GM18499 (cell line): ENCODE measurements around the gene NLRP6.

ENCODE experiments used
- ATAC-seq: cut with Tn5 transposase; IDR thresholded peaks from one replicate; pipeline ENCODE4 v1.9.1; 2021; ENCODE audit warnings: moderate number of reproducible peaks; ENCODE audit not compliant: insufficient read depth, unreplicated experiment

The NLRP6 gene

GRCh38 chr11:291281-292210, 13.3 kb downstream of the NLRP6 start:
- no peak for ATAC-seq

- no peak for ATAC-seq
Observed at GRCh38 chr11:292211-293121, 14.3 kb downstream of the NLRP6 start.

- ATAC-seq = no peak
Observed at GRCh38 chr11:293271-293851, 15.2 kb downstream of the NLRP6 start.

- no peak for ATAC-seq
Observed at GRCh38 chr11:293852-294661, 15.8 kb downstream of the NLRP6 start.

- no peak for ATAC-seq
Observed at GRCh38 chr11:294780-295179, 16.6 kb downstream of the NLRP6 start.

- no peak for ATAC-seq
Observed at GRCh38 chr11:295351-296170, 17.4 kb downstream of the NLRP6 start.

- no peak for ATAC-seq
Observed at GRCh38 chr11:296171-297050, 18.2 kb downstream of the NLRP6 start.

GRCh38 chr11:297051-297585, 18.9 kb downstream of the NLRP6 start:
- ATAC-seq = no peak

GRCh38 chr11:297586-298405, 19.6 kb downstream of the NLRP6 start:
- no peak for ATAC-seq

- no peak for ATAC-seq
Observed at GRCh38 chr11:298406-299065, 20.3 kb downstream of the NLRP6 start.

- no peak for ATAC-seq
Observed at GRCh38 chr11:299081-299891, 21.1 kb downstream of the NLRP6 start, which contains the start of gene IFITM5. TSS of gene IFITM5 (minus strand) at chr11:299526. CDS start at chr11:299490, 36 bp downstream.

- ATAC-seq = no peak
Observed at GRCh38 chr11:299951-300735, 21.9 kb downstream of the NLRP6 start.

GRCh38 chr11:303363-303762, 25.2 kb downstream of the NLRP6 start:
- ATAC-seq = no peak

- ATAC-seq = no peak
Observed at GRCh38 chr11:304061-304506, 25.9 kb downstream of the NLRP6 start.
